Endometrium (tissue), 2 donors: ENCODE results near the gene KLHL3.
A peak's percentile ranks its signal among the peaks of the same experiment; 100 is the strongest.

ENCODE experiments used
- FAIRE-seq: peaks from 2 replicates; lab custom pipeline; 2012; peaks lifted over from hg19 to GRCh38; lab: Jason Lieb, UNC
- donor health status: control.
- donor health status: control.

The KLHL3 gene

GRCh38 chr5:137747848-137748247 lies 12.0 kb upstream of the KLHL3 start:
- FAIRE-seq, result no peak

GRCh38 chr5:137743031-137743640 lies 7.2 kb upstream of the KLHL3 start:
- FAIRE-seq, result peak; percentile 83

- FAIRE-seq, result no peak
These were observed 5.8 kb upstream of the KLHL3 start for GRCh38 chr5:137741718-137742117.

- no peak for FAIRE-seq
These were observed 3.8 kb upstream of the KLHL3 start for GRCh38 chr5:137739737-137740136.

DNA sequence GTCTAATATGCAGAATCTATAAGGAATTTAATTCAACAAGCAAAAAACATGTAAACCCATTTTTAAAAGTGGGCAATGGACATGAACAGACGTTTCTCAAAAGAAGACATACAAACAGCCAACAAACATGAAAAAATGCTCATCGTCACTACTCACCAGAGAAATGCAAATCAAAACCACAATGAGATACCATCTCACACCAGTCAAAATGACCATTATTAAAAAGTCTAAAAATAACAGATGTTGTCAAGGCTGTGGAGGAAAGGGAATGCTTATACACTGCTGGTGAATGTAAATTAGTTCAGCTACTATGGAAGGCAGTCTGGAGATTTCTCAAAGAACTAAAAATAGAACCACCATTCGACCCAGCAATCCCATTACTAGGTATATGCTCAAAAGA lies 3.1 kb upstream of the KLHL3 start:
- no peak for FAIRE-seq

DNA sequence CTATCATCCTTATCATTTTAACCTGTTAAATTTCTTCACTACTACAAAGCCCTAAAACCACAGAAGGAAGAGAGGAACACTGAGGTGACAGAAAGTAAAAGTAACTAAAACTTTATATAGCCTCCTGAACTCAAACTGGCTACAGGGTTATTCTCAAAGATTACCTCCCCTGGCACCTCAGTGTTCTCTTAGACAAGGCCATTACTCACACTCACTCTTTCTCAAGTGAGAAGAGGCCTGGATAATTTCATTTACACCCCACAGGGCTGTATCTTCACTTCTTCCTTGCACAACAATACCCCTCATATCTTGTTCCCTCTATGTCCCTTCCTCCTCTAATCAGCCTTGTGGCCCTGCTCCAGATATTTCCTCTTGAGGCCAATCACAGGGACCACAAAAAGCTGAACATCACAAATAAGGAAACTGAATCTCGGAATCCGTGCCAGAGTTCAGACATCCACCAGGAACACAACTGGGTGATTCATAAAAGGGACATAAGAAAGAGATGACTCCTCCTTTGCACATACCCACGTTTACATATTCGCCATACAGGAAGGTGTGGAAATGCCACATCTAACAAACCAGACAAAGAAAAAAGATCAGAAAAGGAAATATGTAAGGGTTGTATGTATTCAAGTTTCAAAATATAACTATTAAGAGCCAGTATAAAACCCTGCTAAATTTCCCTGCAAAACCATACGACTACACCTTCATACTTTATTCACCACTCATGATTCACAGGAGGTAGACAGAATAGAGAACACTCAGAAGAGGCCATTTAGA lies 1.7 kb upstream of the KLHL3 start:
- no peak for FAIRE-seq

DNA sequence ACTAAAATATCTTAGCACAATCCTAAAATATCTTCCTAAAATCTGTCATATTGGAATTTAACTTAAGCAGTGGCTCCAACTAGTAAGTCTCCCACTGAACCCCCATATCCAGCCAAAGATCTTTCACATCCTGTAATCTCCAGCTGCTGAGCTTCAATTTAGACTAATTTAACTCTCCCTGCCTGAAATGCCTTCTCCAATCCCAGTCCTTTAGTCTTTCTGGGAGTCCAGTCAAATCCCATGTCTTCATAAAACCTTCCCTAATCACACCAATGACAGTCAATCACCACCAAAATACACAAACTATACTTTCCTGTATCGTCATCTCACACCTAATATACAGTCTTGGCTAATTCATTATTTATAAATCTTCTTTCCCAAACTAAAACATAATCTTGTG lies 607 bp upstream of the KLHL3 start:
- no peak for FAIRE-seq

- no peak for FAIRE-seq
These were observed 831 bp downstream of the KLHL3 start for GRCh38 chr5:137734962-137735554.

GRCh38 chr5:137734331-137734730 lies 1.6 kb downstream of the KLHL3 start:
- no peak for FAIRE-seq

DNA sequence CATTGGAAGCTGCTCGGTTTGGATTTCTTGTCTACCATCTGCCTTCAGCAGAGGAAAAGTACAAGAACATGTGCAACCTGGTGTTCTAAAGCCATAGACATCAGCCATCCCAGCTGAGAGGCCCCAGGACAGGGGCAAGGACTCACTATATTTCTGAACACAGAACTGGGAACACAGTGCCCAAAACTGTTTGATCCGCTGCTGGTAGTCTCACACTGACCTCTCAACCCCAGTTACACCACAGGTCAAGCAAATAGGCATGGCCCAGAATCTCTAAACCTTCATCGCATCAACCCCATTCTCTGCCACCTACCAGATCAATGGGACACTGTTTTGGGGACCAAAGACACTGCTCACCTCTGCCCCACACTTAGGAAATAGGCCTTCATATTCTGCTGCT lies 2.0 kb downstream of the KLHL3 start:
- FAIRE-seq, result no peak

- FAIRE-seq, result no peak
These were observed 2.9 kb downstream of the KLHL3 start for GRCh38 chr5:137733006-137733405.

- FAIRE-seq, result no peak
These were observed 4.7 kb downstream of the KLHL3 start for GRCh38 chr5:137731176-137731575.

GRCh38 chr5:137730336-137730735 lies 5.6 kb downstream of the KLHL3 start:
- no peak for FAIRE-seq

DNA sequence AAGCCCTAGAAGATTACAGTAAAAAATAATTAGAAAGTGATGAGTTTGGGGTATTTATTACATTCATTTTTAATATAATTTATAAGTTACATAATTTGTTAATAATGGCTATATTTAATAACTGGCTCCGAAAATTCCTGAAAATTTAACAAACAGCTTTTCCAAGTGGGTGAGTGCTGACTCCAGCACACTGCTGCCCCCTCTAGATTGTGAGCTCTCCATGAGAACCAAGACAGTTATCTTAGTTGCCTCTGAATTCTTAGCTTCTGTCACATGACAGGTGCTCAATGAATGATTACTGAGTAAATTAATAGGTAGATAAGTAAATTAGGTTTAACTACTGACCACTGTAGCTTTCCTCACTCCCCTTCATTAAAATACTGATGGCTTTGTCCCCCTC lies 7.8 kb downstream of the KLHL3 start:
- no peak for FAIRE-seq

- FAIRE-seq, result no peak
These were observed 8.3 kb downstream of the KLHL3 start for GRCh38 chr5:137727623-137728022.

DNA sequence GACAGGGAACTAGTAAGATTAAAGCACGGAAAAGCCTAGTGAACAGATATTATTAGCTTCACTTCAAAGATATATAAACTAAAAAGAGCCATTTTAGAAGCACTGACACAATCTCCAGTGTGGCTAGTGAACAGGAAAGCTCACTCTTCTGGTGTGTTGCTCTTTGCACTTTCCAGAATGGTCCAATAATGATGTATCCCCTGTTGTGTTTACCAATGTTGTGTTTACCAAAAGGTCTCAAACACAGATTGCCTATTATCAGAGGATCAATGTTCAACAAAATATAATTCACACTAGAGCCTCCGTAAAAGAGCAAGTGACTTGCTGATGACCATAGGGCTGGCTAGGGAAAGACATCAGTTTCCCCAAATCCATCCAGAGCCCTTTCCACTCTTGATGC lies 11.6 kb downstream of the KLHL3 start:
- no peak for FAIRE-seq

- no peak for FAIRE-seq
These were observed 17.3 kb downstream of the KLHL3 start for GRCh38 chr5:137718611-137719010.

DNA sequence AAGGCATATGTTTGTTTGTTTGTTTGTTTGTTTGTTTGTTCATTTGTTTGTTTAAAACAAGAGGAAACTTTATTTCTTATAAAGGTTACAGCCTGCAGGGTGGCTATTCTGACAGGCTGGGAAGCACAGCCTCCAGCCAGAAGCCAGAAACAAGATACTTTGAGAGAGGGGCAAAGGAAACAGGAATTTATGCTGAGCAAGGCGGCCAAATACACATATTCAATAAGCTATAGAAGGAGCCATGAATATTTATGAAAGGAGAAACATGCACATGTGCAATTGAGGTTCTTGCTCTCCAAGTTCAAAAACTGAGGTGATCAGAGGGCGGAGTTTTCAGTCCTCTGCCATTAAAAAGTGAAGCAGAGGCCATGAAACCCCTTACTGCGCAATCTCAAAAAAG lies 19.6 kb downstream of the KLHL3 start:
- FAIRE-seq, result no peak

DNA sequence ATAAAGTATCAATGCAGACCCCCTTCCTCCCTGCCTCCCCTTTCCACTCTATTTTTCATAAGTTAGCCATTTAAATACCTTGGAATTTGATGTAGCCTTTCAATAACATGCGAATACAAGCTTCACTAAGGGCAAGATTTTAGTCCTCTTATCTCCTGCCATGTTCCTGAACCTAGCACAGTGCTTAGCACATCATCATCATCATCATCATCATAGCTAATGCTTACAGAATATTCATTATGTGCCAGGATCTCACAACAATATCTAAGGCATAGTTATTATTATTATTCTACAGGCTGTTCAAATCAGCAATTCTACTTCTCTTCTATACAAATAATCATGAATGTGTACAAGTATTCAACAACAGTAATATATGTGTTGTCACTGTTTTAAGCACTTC lies 20.4 kb downstream of the KLHL3 start:
- no peak for FAIRE-seq

DNA sequence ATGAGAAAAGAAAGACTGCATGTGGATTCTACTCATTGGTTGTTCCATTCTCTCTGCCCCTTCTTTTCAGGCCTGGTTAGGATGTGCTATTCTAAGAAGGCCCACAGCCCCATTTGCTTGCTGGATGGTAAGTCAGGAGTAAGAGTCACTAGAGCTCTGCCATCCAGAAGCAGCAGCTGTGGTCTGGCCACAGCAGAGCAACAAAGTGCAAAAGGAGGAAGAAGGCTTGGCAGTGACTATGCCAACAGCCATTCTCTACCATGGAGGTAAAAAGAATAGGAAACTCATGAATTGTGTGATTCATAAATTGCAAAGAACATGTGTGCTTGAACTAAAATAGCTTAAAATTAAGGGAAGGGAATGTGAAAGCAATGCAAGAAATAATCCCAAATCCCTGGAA lies 20.9 kb downstream of the KLHL3 start:
- FAIRE-seq, result no peak

GRCh38 chr5:137714494-137714893 lies 21.4 kb downstream of the KLHL3 start:
- FAIRE-seq, result no peak

GRCh38 chr5:137712139-137712667 lies 23.7 kb downstream of the KLHL3 start:
- FAIRE-seq, result no peak

DNA sequence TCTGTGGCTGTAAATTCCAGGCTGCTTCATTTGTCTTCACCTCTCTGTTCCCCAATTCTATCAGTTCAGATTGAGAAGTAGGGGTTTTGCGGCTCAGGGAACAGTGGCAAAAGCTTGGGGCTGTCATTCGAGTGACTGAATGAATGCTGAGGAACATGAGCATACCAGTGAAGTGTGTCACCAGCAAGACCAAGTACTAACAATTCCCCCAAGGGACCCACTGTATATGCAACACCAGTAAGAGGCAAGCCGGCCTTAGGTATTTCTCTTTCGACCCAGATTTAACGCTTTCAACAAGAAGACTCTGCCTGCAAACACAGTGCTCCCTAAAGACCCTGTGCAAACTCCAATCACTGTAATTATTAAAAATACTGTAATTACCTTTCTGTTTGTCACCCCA lies 25.8 kb downstream of the KLHL3 start:
- FAIRE-seq, result no peak
